Measurements from ENCODE around the gene HHAT. TPM values are rescaled to one million over a fixed set of nuclear protein-coding genes. Genes with fewer than 3 reads are reported as not detected.

Gene HHAT
- total RNA-seq, 3 donors from 2014 or later, result 3.8 to 31.6 (median 15.1) TPM

- TF ChIP-seq POLR2A (IDR thresholded peaks at IDR 0.05), result no peak
- TF ChIP-seq POLR2AphosphoS5 (IDR thresholded peaks at IDR 0.05), result no peak
- peak in 2 of 3 donors; percentile 53 to 61 for TF ChIP-seq CTCF (IDR thresholded peaks at IDR 0.05)
- DNase-seq (ENCODE audit: low spot score in 2 of 2), result no peak
- H3K4me1 ChIP-seq, result no peaks in the 10 kb centered on the region
- H3K27ac ChIP-seq, result no peak overlapping the region
- no peaks in the 10 kb centered on the region for H3K36me3 ChIP-seq
- H3K4me3 ChIP-seq, result no peak overlapping the region
- no peaks in the 10 kb centered on the region for H3K9me3 ChIP-seq
- intact Hi-C loops (cut with DNase I; ENCODE audit: low total_unique reads), result no loop called here
- no peaks in the 10 kb centered on the region for H3K27me3 ChIP-seq
Measured at GRCh38 chr1:210448297-210448892, 119.7 kb downstream of the HHAT start.

GRCh38 chr1:210455840-210456603 is 127.3 kb downstream of the HHAT start:
- DNase-seq (ENCODE audit: low spot score in 2 of 2), result no peak
- H3K4me1 ChIP-seq, result no peaks in the 10 kb centered on the region
- no peaks in the 10 kb centered on the region for H3K9me3 ChIP-seq
- intact Hi-C loops (cut with DNase I; ENCODE audit: low total_unique reads), result no loop called here
- TF ChIP-seq CTCF (IDR thresholded peaks at IDR 0.05) (no peak), POLR2AphosphoS5 (IDR thresholded peaks at IDR 0.05) (no peak), POLR2A (IDR thresholded peaks at IDR 0.05) (no peak)
- H3K27me3 ChIP-seq, result no peaks in the 10 kb centered on the region
- H3K36me3 ChIP-seq, result no peaks in the 10 kb centered on the region
- H3K4me3 ChIP-seq, result no peak overlapping the region
- no peak overlapping the region for H3K27ac ChIP-seq

- Histone ChIP-seq H3K36me3 (no peaks in the 10 kb centered on the region), H3K4me1 (no peaks in the 10 kb centered on the region), H3K27me3 (no peaks in the 10 kb centered on the region), H3K4me3 (no peak overlapping the region), H3K9me3 (no peaks in the 10 kb centered on the region), H3K27ac (no peak overlapping the region)
- no peak for TF ChIP-seq POLR2AphosphoS5 (IDR thresholded peaks at IDR 0.05)
- DNase-seq (ENCODE audit: low spot score in 2 of 2), result no peak
- intact Hi-C loops (cut with DNase I; ENCODE audit: low total_unique reads), result no loop called here
Measured at GRCh38 chr1:210456731-210457255, 128.1 kb downstream of the HHAT start.

- intact Hi-C loops (cut with DNase I; ENCODE audit: low total_unique reads), result no loop called here
- DNase-seq (ENCODE audit: low spot score in 2 of 2), result no peak
- H3K36me3 ChIP-seq, result no peaks in the 10 kb centered on the region
- no peaks in the 10 kb centered on the region for H3K9me3 ChIP-seq
- H3K4me3 ChIP-seq, result no peak overlapping the region
- no peaks in the 10 kb centered on the region for H3K27me3 ChIP-seq
- no peak for TF ChIP-seq CTCF (IDR thresholded peaks at IDR 0.05)
- no peak for TF ChIP-seq POLR2A (IDR thresholded peaks at IDR 0.05)
- TF ChIP-seq POLR2AphosphoS5 (IDR thresholded peaks at IDR 0.05), result no peak
- no peak overlapping the region for H3K27ac ChIP-seq
- H3K4me1 ChIP-seq, result no peaks in the 10 kb centered on the region
Measured at GRCh38 chr1:210457568-210457967, 128.9 kb downstream of the HHAT start.

GRCh38 chr1:210464519-210465039 is 135.9 kb downstream of the HHAT start:
- no peaks in the 10 kb centered on the region for H3K4me1 ChIP-seq
- H3K27ac ChIP-seq, result no peak overlapping the region
- intact Hi-C loops (cut with DNase I; ENCODE audit: low total_unique reads), result no loop called here
- no peaks in the 10 kb centered on the region for H3K27me3 ChIP-seq
- H3K36me3 ChIP-seq, result no peaks in the 10 kb centered on the region
- DNase-seq (ENCODE audit: low spot score in 2 of 2), result no peak
- TF ChIP-seq CTCF (IDR thresholded peaks at IDR 0.05), result no peak
- TF ChIP-seq POLR2AphosphoS5 (IDR thresholded peaks at IDR 0.05), result no peak
- TF ChIP-seq POLR2A (IDR thresholded peaks at IDR 0.05), result no peak
- no peak overlapping the region for H3K4me3 ChIP-seq
- no peaks in the 10 kb centered on the region for H3K9me3 ChIP-seq

All from breast epithelium (tissue), 4 donors.